Subcutaneous abdominal adipose tissue (tissue), 5 donors: ENCODE results near the gene ZBTB42.

Experiments used
- H3K27ac ChIP-seq: one replicate; pipeline ENCODE4 v1.7.0; 2013; ENCODE audit warnings: low read depth, mild to moderate bottlenecking, inconsistent platforms, low read length, moderate library complexity
- H3K27me3 ChIP-seq, 5 donors: one replicate each; pipeline ENCODE4 v1.7.0; 2013; ENCODE audit warnings: low read length in 5 of 5, inconsistent platforms in 1 of 5; ENCODE audit not compliant: control insufficient read depth in 5 of 5, insufficient read depth in 4 of 5
- H3K36me3 ChIP-seq, 5 donors: one replicate each; pipeline ENCODE4 v1.7.0; 2013; ENCODE audit warnings: low read length in 5 of 5; ENCODE audit not compliant: control insufficient read depth in 5 of 5, insufficient read depth in 5 of 5
- H3K4me1 ChIP-seq, 5 donors: one replicate each; pipeline ENCODE4 v1.7.0; 2013; ENCODE audit warnings: low read length in 5 of 5, mild to moderate bottlenecking in 3 of 5, moderate library complexity in 1 of 5; ENCODE audit not compliant: control insufficient read depth in 5 of 5, insufficient read depth in 5 of 5
- H3K4me3 ChIP-seq, 5 donors: one replicate each; pipeline ENCODE4 v1.7.0; 2013; ENCODE audit warnings: low read length in 5 of 5, low read depth in 1 of 5
- H3K9ac ChIP-seq, 5 donors: one replicate each; pipeline ENCODE4 v1.7.0; 2013; ENCODE audit warnings: low read length in 5 of 5, mild to moderate bottlenecking in 4 of 5, moderate library complexity in 3 of 5
- H3K9me3 ChIP-seq, 5 donors: one replicate each; pipeline ENCODE4 v1.7.0; 2013; ENCODE audit warnings: low read length in 5 of 5; ENCODE audit not compliant: control insufficient read depth in 5 of 5
- donor health status: healthy.
- donor health status: healthy.
- donor health status: healthy.
- donor health status: healthy.
- donor health status: healthy.

Gene ZBTB42

DNA sequence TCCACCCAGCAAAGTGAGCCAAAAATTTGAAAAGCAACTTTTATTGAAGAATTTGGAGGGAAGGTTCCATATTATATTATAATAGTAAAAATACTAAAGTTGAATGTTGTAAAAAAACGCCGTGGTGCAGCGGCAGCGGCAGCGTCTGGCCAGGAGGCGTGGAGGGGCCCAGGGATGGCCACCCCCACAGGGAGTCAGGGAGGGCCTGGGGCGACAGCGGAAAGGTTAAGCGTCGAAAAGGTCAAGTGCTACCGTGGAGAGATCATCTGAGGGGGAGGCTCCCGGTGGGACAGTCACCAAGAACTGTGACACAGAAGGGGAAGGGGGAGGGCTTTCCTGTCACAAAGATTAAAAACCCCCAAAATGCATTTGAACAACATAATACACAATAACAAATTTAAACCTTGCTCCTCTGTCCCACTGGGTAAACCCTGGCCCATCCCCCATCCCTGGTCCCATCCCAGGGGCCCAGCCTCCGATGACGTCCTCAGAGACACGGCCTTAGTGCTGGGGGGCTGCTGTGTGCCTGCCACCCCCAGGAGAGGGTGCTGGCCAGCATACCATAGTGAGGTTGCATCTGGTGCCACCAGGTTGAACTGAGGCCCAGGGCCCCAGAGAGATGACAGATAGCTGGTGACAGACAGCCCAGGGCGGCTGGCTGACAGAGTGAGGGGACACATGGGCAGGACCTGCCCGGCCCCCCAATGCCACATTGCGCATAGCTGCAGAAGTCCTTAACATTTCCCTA, 31.4 kb upstream of the ZBTB42 start:
- H3K4me1 ChIP-seq = peaks cover 0 to 15% (median 11%) of the 10 kb centered on the region in 5 donors
- H3K9me3 ChIP-seq = peaks cover 0 to 14% (median 7%) of the 10 kb centered on the region in 5 donors
- H3K36me3 ChIP-seq = peaks cover 0 to 47% (median 43%) of the 10 kb centered on the region in 5 donors
- no peak overlapping the region for H3K27ac ChIP-seq
- no peaks in the 10 kb centered on the region for H3K27me3 ChIP-seq
- no peak overlapping the region for H3K9ac ChIP-seq
- H3K4me3 ChIP-seq = no peak overlapping the region

DNA sequence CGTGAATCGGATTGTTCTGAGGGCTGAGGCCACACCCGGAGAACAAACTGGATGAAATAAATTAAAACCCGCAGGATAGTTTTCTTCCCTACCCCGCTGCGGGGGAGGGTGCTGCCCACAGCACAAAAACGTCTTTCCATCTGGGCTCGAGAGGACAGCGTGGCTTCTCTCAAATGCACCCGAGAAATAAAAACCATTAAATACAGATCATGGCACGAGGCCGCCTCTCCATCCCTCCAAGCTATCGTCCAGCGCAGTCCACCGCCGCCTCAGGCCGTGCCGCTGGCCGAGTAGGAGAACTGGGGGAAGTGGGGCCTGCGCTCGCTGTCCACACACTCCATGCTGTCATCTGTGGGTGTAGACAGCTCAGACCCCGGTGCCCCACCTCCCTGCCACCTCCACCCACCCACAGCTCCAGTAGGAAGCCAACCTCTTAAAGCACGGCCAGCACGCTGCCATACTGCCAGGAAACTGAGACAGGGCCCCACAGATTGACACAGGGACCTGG, 30.8 kb upstream of the ZBTB42 start:
- no peaks in the 10 kb centered on the region for H3K27me3 ChIP-seq
- H3K27ac ChIP-seq = no peak overlapping the region
- no peak overlapping the region for H3K4me3 ChIP-seq
- H3K4me1 ChIP-seq = peaks cover 0 to 15% (median 11%) of the 10 kb centered on the region in 5 donors
- H3K9me3 ChIP-seq = peaks cover 0 to 14% (median 7%) of the 10 kb centered on the region in 5 donors
- no peak overlapping the region for H3K9ac ChIP-seq
- peaks cover 0 to 53% (median 49%) of the 10 kb centered on the region in 5 donors for H3K36me3 ChIP-seq

- no peak overlapping the region for H3K4me3 ChIP-seq
- H3K27ac ChIP-seq = no peak overlapping the region
- peaks cover 0 to 14% (median 7%) of the 10 kb centered on the region in 5 donors for H3K9me3 ChIP-seq
- peaks cover 0 to 60% (median 55%) of the 10 kb centered on the region in 5 donors for H3K36me3 ChIP-seq
- H3K9ac ChIP-seq = no peak overlapping the region
- H3K4me1 ChIP-seq = peaks cover 0 to 15% (median 11%) of the 10 kb centered on the region in 5 donors
- no peaks in the 10 kb centered on the region for H3K27me3 ChIP-seq
Observed at GRCh38 chr14:104770851-104771272, 30.0 kb upstream of the ZBTB42 start.

DNA sequence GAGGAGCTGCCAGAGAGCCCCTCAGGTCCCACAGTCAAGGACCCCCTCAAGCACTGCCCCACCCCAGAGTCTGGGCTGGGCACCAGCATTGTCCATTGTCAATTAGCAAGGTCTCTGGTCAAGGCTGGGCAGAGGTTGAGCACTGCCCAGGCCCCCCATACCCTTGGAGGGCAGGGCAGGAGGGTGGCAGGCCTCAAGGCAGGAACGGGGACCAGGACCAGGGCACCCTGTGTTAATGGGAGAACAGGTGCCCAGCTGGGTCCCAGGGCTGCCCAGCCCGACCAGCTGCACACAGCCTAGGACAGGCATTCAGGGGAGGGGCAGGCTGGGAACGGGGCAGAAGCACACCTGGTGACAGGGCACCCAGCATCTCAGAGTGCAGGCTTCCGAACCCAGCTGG, 29.5 kb upstream of the ZBTB42 start:
- no peak overlapping the region for H3K9ac ChIP-seq
- H3K9me3 ChIP-seq = peaks cover 0 to 12% (median 7%) of the 10 kb centered on the region in 5 donors
- no peaks in the 10 kb centered on the region for H3K27me3 ChIP-seq
- no peak overlapping the region for H3K27ac ChIP-seq
- no peak overlapping the region for H3K4me3 ChIP-seq
- H3K4me1 ChIP-seq = peaks cover 0 to 15% (median 11%) of the 10 kb centered on the region in 5 donors
- peaks cover 0 to 63% (median 56%) of the 10 kb centered on the region in 5 donors for H3K36me3 ChIP-seq

DNA sequence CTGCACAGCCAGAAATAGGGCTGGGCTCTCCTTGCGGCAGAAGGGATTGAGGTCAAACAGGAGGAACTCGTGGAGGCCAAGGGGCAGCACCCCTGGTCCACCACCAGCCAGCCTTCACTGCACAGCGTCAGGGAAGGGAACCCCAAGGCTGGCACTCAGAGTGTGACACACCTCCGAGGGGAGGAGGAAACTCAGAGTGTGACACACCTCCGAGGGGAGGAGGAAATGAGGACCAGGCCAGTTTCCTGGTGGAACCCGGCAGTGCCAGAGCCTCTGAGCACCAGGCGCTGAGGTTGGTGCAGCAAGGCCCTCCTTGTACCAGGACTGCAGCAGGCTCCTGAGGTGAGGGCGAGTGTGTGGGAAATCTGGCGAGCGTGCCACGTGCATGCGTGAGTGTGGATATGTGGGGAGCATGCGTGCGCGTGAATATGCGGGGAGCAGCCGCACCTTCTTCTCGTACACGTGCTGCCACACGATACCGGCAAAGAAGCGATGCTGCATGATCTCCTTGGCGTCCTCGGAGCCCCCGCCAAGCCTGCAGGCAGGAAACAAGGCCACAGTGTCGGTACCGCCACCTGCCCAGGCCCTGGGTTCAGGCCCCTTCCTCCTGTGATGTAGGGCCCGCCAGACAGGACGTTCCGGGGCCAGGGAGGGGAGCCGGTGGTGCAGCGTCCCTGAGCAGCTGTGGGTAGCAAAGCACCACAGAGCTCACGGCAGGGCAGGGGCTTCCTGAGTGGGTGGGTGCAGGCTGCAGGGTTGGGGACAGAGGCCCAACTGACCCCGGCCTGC, 28.8 kb upstream of the ZBTB42 start:
- no peak overlapping the region for H3K4me3 ChIP-seq
- H3K36me3 ChIP-seq = peaks cover 0 to 70% (median 62%) of the 10 kb centered on the region in 5 donors
- no peak overlapping the region for H3K27ac ChIP-seq
- H3K9me3 ChIP-seq = peaks cover 0 to 8% (median 7%) of the 10 kb centered on the region in 5 donors
- no peak overlapping the region for H3K9ac ChIP-seq
- no peaks in the 10 kb centered on the region for H3K27me3 ChIP-seq
- H3K4me1 ChIP-seq = peaks cover 0 to 13% (median 11%) of the 10 kb centered on the region in 5 donors

DNA sequence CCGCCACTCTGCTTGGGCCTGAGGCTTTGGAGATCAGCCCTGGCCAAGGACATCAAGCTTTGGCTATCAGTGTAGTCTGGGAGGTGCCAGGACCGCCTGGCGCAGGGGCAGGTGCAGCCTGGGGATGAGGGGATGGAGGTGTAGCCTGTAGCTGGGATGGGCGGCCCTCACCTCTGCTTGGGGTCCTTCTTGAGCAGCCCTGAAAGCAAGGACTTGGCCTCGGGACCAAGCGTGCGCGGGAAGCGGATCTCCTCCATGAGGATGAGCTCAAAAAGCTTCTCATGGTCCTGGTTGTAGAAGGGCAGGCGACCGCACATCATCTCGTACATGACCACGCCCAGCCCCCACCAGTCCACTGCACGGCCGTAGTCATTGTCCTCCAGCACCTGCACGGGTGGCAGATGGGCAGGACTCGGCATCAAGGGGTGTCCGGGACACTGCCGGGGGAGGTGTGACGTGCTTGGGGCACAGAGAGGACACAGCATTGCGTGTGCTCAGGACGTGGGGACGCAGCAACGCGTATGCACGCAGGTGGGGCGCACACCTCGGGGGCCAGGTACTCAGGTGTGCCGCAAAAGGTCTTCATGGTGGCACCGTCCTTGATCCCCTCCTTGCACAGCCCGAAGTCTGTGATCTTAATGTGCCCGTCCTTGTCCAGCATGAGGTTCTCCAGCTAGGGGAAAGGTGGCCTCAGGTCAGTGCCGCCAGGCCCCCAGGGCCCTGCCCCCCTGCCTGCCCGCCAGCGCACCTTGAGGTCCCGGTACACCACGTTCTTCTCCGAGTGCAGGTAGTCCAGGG, 28.0 kb upstream of the ZBTB42 start:
- H3K27me3 ChIP-seq = no peaks in the 10 kb centered on the region
- peaks cover 0 to 15% (median 9%) of the 10 kb centered on the region in 5 donors for H3K4me1 ChIP-seq
- H3K27ac ChIP-seq = no peak overlapping the region
- peaks cover 0 to 8% (median 7%) of the 10 kb centered on the region in 5 donors for H3K9me3 ChIP-seq
- H3K4me3 ChIP-seq = no peak overlapping the region
- H3K36me3 ChIP-seq = peaks cover 0 to 78% (median 62%) of the 10 kb centered on the region in 5 donors
- H3K9ac ChIP-seq = no peak overlapping the region

DNA sequence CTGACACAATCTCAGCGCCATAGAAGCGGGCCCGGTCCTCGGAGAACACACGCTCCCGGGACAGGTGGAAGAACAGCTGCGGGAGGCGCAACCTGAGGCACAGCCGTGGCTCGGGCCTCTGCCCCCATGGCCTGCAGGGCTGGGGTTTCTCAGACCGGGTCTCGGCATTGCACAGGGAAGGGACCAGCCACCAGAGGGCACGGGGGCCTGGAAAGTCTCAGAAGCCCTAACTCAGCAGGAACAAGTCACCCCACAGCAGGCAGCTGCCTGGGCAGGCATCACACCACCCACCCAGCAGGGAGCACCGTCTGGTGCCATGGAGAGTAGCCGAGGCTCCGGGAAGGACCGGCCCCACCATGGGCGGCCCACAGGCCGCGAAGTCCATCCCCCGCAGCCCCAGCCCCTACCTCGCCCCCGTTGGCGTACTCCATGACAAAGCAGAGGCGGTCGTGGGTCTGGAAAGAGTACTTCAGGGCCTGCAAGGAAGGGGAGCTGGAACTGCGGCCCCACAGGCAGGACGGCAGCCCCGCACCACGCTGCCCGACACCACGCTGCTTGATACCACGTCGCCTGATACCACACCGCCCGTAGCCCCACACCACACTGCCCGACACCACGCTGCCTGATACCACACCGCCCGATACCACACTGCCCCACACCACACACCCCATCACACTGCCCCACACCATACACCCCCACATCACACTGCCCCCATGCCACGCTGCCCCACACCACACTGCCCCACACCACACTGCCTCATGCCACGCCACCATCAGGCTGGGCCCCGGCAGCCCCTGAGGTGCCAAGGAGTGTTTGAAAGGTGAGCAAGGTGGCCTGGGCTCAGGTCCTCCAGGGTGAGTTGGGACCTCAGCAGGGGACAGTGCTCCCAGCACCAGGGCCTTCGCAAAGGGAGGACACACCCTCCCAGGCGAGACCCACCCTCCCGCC, 27.1 kb upstream of the ZBTB42 start:
- Histone ChIP-seq H3K4me1 (peaks cover 0 to 16% (median 6%) of the 10 kb centered on the region in 5 donors), H3K4me3 (no peak overlapping the region), H3K27ac (no peak overlapping the region), H3K9ac (no peak overlapping the region), H3K36me3 (peaks cover 0 to 84% (median 64%) of the 10 kb centered on the region in 5 donors), H3K9me3 (peaks cover 0 to 8% (median 7%) of the 10 kb centered on the region in 5 donors), H3K27me3 (no peaks in the 10 kb centered on the region)

GRCh38 chr14:104774453-104775072, 26.3 kb upstream of the ZBTB42 start:
- Histone ChIP-seq H3K9me3 (peaks cover 0 to 8% (median 7%) of the 10 kb centered on the region in 5 donors), H3K9ac (no peak overlapping the region), H3K27me3 (no peaks in the 10 kb centered on the region), H3K4me1 (peaks cover 0 to 15% (median 4%) of the 10 kb centered on the region in 5 donors), H3K36me3 (peaks cover 0 to 91% (median 69%) of the 10 kb centered on the region in 5 donors), H3K27ac (no peak overlapping the region), H3K4me3 (no peak overlapping the region)
